22Rv1 (cell line): ENCODE results near the gene COL4A2.

ENCODE experiments used
- CTCF ChIP-seq: fragments of 450-650 bp; IDR thresholded peaks from 2 replicates; pipeline ENCODE4 v1.5.1; 2017; ENCODE audit warnings: mild to moderate bottlenecking
- ZFX ChIP-seq: fragments of 450-650 bp; IDR thresholded peaks from 2 replicates; pipeline ENCODE4 v1.6.1; 2017; ENCODE audit warnings: antibody characterized with exemption, borderline replicate concordance

GRCh38 chr13:110419381-110419791 is 112.3 kb downstream of the COL4A2 start:
- TF ChIP-seq CTCF = no peak
- no peak for TF ChIP-seq ZFX
